NCI-H524 treated with DMSO at 0.1 percent for 48 hours (cell line): ENCODE results near the gene CGNL1.

Source experiments
- DNase-seq: peaks from one replicate; lab custom pipeline; 2025; lab: John Stamatoyannopoulos, UW

The CGNL1 gene

GRCh38 chr15:57571725-57572124, 195.4 kb downstream of the CGNL1 start:
- DNase-seq = no peak

- DNase-seq = no peak
These were observed 196.2 kb downstream of the CGNL1 start for GRCh38 chr15:57572468-57572867.

- DNase-seq = no peak
These were observed 196.8 kb downstream of the CGNL1 start for GRCh38 chr15:57573151-57573550.

GRCh38 chr15:57575363-57575762, 199.1 kb downstream of the CGNL1 start:
- DNase-seq = no peak

GRCh38 chr15:57578288-57578900, 202.1 kb downstream of the CGNL1 start:
- no peak for DNase-seq

- no peak for DNase-seq
These were observed 204.1 kb downstream of the CGNL1 start for GRCh38 chr15:57580428-57580827.

- no peak for DNase-seq
These were observed 204.6 kb downstream of the CGNL1 start for GRCh38 chr15:57580866-57581265.

- DNase-seq = no peak
These were observed 205.8 kb downstream of the CGNL1 start for GRCh38 chr15:57582090-57582489.

- DNase-seq = no peak
These were observed 207.0 kb downstream of the CGNL1 start for GRCh38 chr15:57583282-57583681.

GRCh38 chr15:57583720-57584119, 207.4 kb downstream of the CGNL1 start:
- no peak for DNase-seq

GRCh38 chr15:57586661-57587424, 210.5 kb downstream of the CGNL1 start:
- DNase-seq = no peak

- DNase-seq = no peak
These were observed 213.0 kb downstream of the CGNL1 start for GRCh38 chr15:57589281-57589680.

- no peak for DNase-seq
These were observed 213.4 kb downstream of the CGNL1 start for GRCh38 chr15:57589754-57590153.

- DNase-seq = no peak
These were observed 215.0 kb downstream of the CGNL1 start for GRCh38 chr15:57591237-57591821.

GRCh38 chr15:57591822-57592367, 215.6 kb downstream of the CGNL1 start, which contains the start of gene MYZAP:
Gene MYZAP (plus strand): TSS chr15:57591904. CDS start chr15:57592035, 131 bp downstream.
- DNase-seq = no peak

GRCh38 chr15:57592426-57592825, 216.1 kb downstream of the CGNL1 start:
- no peak for DNase-seq

GRCh38 chr15:57592836-57593420, 216.6 kb downstream of the CGNL1 start:
- no peak for DNase-seq

- no peak for DNase-seq
These were observed 218.2 kb downstream of the CGNL1 start for GRCh38 chr15:57594479-57594878.

GRCh38 chr15:57595011-57595866, 218.9 kb downstream of the CGNL1 start:
- no peak for DNase-seq

GRCh38 chr15:57596301-57596855, 220.1 kb downstream of the CGNL1 start:
- no peak for DNase-seq

- DNase-seq = no peak
These were observed 220.7 kb downstream of the CGNL1 start for GRCh38 chr15:57596978-57597377.
